ENCODE measurements around the gene SMG1. TPM values are rescaled to one million over a fixed set of nuclear protein-coding genes. Genes with fewer than 3 reads are reported as not detected.
A peak's percentile ranks its signal among the peaks of the same experiment; 100 is the strongest.

SMG1 gene
- total and polyA plus RNA-seq, 2 of the 13 experiments (the other 11 are each of a cell fraction or from before 2014, with no cell fraction given) = 48.7 to 53.7 TPM

- TF ChIP-seq, protein P1, sequence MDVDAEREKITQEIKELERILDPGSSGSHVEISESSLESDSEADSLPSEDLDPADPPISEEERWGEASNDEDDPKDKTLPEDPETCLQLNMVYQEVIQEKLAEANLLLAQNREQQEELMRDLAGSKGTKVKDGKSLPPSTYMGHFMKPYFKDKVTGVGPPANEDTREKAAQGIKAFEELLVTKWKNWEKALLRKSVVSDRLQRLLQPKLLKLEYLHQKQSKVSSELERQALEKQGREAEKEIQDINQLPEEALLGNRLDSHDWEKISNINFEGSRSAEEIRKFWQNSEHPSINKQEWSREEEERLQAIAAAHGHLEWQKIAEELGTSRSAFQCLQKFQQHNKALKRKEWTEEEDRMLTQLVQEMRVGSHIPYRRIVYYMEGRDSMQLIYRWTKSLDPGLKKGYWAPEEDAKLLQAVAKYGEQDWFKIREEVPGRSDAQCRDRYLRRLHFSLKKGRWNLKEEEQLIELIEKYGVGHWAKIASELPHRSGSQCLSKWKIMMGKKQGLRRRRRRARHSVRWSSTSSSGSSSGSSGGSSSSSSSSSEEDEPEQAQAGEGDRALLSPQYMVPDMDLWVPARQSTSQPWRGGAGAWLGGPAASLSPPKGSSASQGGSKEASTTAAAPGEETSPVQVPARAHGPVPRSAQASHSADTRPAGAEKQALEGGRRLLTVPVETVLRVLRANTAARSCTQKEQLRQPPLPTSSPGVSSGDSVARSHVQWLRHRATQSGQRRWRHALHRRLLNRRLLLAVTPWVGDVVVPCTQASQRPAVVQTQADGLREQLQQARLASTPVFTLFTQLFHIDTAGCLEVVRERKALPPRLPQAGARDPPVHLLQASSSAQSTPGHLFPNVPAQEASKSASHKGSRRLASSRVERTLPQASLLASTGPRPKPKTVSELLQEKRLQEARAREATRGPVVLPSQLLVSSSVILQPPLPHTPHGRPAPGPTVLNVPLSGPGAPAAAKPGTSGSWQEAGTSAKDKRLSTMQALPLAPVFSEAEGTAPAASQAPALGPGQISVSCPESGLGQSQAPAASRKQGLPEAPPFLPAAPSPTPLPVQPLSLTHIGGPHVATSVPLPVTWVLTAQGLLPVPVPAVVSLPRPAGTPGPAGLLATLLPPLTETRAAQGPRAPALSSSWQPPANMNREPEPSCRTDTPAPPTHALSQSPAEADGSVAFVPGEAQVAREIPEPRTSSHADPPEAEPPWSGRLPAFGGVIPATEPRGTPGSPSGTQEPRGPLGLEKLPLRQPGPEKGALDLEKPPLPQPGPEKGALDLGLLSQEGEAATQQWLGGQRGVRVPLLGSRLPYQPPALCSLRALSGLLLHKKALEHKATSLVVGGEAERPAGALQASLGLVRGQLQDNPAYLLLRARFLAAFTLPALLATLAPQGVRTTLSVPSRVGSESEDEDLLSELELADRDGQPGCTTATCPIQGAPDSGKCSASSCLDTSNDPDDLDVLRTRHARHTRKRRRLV (CRISPR knock-in tag; IDR thresholded peaks at IDR 0.05) = peak; percentile 97
- TF ChIP-seq SOX5 (CRISPR knock-in tag; IDR thresholded peaks at IDR 0.05; ENCODE audit: borderline replicate concordance) (peak; percentile 61), MEIS1 (CRISPR knock-in tag; IDR thresholded peaks at IDR 0.05; ENCODE audit: borderline replicate concordance) (peak; percentile 84; the same call in 1 of the 2 replicates), KLF15 (CRISPR knock-in tag; IDR thresholded peaks at IDR 0.05; ENCODE audit: borderline replicate concordance) (peak; percentile 93), FOXK1 (CRISPR knock-in tag; IDR thresholded peaks at IDR 0.05; ENCODE audit: borderline replicate concordance, low read depth) (peak; percentile 97), HDAC1 (CRISPR knock-in tag; IDR thresholded peaks at IDR 0.05) (peak; percentile 84), ZNF34 (CRISPR knock-in tag; IDR thresholded peaks at IDR 0.05; ENCODE audit: borderline replicate concordance) (0 out of 2 replicates have a peak, but pooled peaks have one; percentile 68), SP5 (CRISPR knock-in tag; IDR thresholded peaks at IDR 0.05; ENCODE audit: borderline replicate concordance, low read depth) (peak; percentile 98), ZNF570 (CRISPR knock-in tag; IDR thresholded peaks at IDR 0.05; ENCODE audit: borderline replicate concordance) (0 out of 2 replicates have a peak, but pooled peaks have one; percentile 33), ZFP37 (CRISPR knock-in tag; IDR thresholded peaks at IDR 0.05; ENCODE audit: borderline replicate concordance) (peak; percentile 50; the same call in 1 of the 2 replicates), E2F1 (CRISPR knock-in tag; IDR thresholded peaks at IDR 0.05) (peak; percentile 46; the same call in 1 of the 2 replicates), ZNF788 (CRISPR knock-in tag; IDR thresholded peaks at IDR 0.05; ENCODE audit: borderline replicate concordance) (peak; percentile 74; the same call in 1 of the 2 replicates), ZNF878 (CRISPR knock-in tag; IDR thresholded peaks at IDR 0.05) (peak; percentile 94; the same call in 1 of the 2 replicates), PHF20 (CRISPR knock-in tag; IDR thresholded peaks at IDR 0.05) (peak; percentile 74), ZNF773 (CRISPR knock-in tag; IDR thresholded peaks at IDR 0.05; ENCODE audit: borderline replicate concordance) (peak; percentile 81), SALL1 (CRISPR knock-in tag; IDR thresholded peaks at IDR 0.05) (peak; percentile 93), ZNF746 (CRISPR knock-in tag; IDR thresholded peaks at IDR 0.05) (peak; percentile 95), ZNF350 (CRISPR knock-in tag; IDR thresholded peaks at IDR 0.05; ENCODE audit: borderline replicate concordance, low read depth) (peak; percentile 88), ZKSCAN8 (CRISPR knock-in tag; IDR thresholded peaks at IDR 0.05; ENCODE audit: borderline replicate concordance) (peak; percentile 56; the same call in 1 of the 2 replicates), YEATS2 (CRISPR knock-in tag; IDR thresholded peaks at IDR 0.05; ENCODE audit: borderline replicate concordance) (peak; percentile 85; the same call in 1 of the 2 replicates)
- TF ChIP-seq, protein P2, sequence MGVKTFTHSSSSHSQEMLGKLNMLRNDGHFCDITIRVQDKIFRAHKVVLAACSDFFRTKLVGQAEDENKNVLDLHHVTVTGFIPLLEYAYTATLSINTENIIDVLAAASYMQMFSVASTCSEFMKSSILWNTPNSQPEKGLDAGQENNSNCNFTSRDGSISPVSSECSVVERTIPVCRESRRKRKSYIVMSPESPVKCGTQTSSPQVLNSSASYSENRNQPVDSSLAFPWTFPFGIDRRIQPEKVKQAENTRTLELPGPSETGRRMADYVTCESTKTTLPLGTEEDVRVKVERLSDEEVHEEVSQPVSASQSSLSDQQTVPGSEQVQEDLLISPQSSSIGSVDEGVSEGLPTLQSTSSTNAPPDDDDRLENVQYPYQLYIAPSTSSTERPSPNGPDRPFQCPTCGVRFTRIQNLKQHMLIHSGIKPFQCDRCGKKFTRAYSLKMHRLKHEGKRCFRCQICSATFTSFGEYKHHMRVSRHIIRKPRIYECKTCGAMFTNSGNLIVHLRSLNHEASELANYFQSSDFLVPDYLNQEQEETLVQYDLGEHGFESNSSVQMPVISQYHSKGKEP (CRISPR knock-in tag; IDR thresholded peaks at IDR 0.05) = peak; percentile 61; the same call in 1 of the 2 replicates
Measured at GRCh38 chr16:18925986-18926865, at the start of gene SMG1 (continued).
